Activated naive CD4-positive, alpha-beta T cell (primary cell): ENCODE data around the gene BCDIN3D.
"Not testable (repeated sequence)": the region's sequence is repeated elsewhere in the genome, so short reads cannot be mapped to it uniquely, and the experiment has no call there.

Experiments
- DNase-seq, 4 experiments: peaks; one replicate each; lab custom pipeline; 2025; lab: John Stamatoyannopoulos, UW

The BCDIN3D gene

DNA sequence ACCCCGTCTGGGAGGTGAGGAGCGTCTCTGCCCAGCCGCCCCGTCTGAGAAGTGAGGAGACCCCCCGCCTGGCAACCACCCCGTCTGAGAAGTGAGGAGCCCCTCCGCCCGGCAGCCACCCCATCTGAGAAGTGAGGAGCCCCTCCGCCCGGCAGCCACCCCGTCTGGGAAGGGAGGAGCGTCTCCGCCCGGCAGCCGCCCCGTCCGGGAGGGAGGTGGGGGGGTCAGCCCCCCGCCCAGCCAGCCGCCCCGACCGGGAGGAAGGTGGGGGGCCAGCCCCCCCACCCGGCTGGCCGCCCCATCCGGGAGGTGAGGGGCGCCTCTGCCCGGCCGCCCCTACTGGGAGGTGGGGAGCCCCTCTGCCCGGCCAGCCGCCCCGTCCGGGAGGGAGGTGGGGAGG is 18.0 kb upstream of the BCDIN3D start:
- not testable (repeated sequence) for DNase-seq

GRCh38 chr12:49855890-49856289 is 13.0 kb upstream of the BCDIN3D start:
- DNase-seq = not testable (repeated sequence)

GRCh38 chr12:49854976-49855375 is 12.1 kb upstream of the BCDIN3D start:
- no peak for DNase-seq

- DNase-seq = no peak
Measured at GRCh38 chr12:49853671-49854070, 10.8 kb upstream of the BCDIN3D start.

DNA sequence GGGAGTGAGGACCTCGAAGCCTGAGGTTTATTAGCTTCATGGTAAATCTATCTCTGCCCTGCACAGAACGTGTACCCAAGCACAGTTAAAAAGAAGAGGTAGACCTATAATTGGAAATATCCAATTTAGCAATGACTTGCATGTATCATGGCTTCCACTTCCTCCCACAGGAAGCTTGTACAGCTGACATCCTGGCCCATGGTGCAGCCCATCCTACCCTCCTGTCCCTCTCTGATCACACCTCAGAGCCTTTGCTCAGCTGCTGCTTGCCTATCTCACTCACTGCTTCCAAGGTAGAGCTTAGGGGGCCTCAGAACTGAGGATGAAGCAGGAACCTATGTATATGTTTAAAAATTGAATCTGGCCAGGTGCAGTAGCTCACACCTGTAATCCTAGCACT is 4.3 kb upstream of the BCDIN3D start:
- DNase-seq = no peak

DNA sequence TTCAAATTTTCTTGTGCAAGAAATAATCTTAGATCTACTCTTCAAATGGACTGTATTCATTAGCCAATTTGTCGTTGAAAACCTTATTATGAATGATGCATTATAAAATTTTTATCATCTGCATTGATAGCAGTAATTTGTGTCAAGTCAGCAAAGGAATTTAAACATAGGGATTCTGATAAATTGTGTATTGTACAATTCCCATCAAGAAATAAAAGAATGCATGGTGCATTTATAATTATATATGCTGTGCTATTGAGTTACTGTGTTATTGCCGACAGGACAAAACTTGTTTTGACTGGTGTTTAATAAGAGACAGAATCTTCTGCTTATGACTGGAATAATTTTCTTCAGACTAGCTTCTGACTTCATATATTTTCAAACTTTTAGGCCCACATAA is 3.1 kb upstream of the BCDIN3D start:
- DNase-seq = no peak

DNA sequence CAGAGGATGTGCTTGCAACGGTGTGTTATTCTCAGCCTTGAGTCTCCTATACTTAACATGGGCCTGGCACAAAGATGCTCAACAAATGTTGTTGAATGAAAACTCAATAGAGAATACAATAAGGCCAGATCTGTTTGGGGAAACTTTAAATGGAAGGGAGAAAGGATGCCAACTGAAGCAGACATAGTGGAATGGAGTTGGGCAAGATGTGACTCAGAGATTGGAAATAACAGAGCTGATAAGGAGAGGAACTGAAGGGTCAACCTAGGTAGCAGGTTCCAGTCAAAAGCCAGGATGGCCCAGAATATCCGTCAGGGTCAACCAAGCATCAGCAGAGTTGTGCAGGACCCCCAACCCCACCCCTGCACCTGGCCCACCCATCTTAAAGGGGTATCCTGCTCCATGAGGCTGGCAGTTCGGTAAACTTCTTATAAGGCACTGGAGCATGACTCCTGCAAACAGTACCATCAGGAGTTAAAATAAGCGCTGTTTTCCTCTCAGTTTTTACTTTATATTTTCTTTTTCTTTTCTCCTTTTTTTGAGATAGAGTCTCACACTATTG is 1.1 kb upstream of the BCDIN3D start:
- DNase-seq = no peak

GRCh38 chr12:49843411-49843810 is 505 bp upstream of the BCDIN3D start:
- no peak for DNase-seq

DNA sequence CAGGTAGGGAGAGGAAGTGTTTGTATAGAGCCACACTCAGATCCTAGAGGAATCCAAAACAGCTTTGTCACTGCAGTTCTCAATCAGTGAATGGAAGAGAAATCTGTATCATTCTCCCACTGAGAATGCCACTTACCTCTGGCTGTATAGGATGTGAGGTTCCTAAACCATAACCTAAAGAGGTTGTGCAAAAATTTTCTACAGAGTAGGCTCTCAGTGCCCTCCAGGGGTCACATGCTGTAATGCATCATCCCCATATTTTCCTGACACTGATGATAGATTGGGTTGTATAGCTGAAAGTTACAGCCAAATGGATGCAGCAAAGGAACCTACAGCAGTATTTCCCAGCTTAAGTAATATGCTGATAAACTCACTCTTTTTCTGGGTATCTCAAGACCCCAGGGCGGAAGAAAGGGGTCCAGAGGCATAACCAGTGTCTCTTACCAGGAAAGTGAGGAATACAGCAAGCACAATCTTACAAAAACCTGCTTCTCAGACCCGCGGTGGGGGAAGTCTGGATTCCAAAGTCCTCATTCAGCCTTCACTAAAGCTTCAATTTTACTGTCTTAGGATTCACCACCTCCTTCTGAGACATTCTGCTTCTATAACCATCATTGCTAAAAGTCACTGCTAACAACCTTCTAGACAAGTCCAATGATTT is 3.8 kb downstream of the BCDIN3D start:
- no peak for DNase-seq

GRCh38 chr12:49832836-49833421 is 10.0 kb downstream of the BCDIN3D start:
- no peak for DNase-seq

DNA sequence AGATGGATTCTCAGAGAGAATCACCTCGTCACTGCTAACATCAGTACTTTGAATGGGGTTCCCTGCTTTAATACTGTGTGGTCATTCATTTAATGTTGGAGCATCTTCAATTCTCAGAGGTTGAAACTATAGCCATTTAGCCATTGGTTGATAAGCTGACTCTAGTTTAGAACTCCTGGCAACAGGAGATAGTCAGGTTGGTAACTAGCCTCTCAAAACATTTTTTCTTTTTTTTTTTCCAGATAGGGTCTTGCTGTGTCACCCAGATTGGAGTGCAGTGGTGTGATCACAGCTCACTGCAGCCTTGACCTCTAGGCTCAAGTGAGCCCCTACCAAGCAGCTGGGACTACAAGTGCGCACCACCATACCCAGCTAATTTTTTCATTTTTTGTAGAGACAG is 11.2 kb downstream of the BCDIN3D start:
- DNase-seq = no peak

DNA sequence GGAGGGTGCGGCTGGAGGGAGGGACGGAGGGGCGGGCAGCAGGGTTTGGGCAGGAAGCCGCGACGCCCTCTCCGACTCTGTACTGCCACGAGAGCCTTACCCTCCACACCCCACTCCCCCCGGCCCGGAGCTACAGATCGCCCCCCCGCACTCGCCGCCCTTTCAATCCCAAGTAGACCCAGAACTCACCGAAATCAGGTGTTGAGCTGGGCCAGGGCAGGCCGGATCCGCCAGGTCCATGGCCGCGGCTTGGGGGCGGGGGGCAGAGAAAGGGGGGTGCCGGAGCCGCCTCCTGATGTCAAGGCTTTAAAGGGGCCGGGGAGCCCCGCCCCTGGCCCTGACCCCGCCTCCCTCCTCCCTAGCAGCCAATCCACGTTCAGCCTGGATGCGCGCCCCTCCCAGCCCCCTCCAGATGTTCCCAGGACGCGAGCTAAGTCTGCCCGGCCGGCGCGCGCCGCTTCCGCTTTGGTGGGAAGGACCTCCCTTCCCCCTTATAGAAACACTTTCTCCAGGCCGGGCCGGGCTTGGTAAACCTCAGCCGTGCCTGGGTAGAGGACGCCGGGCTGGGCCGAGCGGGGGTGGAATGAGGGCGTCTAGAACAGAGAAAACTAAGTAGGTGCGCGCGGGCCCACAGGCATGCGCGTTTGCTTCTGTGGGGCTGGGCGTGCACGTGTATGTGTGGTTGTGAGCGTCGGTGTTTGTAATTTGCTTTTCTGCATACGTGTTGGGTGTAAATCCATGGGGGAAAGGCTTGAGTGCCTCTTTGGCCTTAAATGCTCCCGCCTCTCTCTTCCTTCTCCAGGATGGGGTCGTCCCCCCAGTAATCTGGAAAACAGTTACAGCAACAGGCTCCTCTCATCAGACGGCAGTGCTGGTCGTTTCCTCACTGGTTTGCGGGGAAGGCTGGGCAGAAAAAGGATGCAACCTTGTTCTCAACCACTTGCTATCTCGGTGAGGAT is 14.5 kb downstream of the BCDIN3D start, which contains the start of gene NCKAP5L:
Gene NCKAP5L, minus strand, starts transcription at position 281 of the 959 bp plus-strand sequence. CDS start 24,369 bp downstream, outside the sequence.
- DNase-seq = peak; percentile 77 to 92 (median 86)

- DNase-seq = peak in 2 of 4 experiments; percentile 12 to 29
Measured at GRCh38 chr12:49827401-49828099, 15.4 kb downstream of the BCDIN3D start.

GRCh38 chr12:49827051-49827400 is 15.9 kb downstream of the BCDIN3D start:
- no peak for DNase-seq

- no peak for DNase-seq
Measured at GRCh38 chr12:49825971-49826421, 16.9 kb downstream of the BCDIN3D start.

DNA sequence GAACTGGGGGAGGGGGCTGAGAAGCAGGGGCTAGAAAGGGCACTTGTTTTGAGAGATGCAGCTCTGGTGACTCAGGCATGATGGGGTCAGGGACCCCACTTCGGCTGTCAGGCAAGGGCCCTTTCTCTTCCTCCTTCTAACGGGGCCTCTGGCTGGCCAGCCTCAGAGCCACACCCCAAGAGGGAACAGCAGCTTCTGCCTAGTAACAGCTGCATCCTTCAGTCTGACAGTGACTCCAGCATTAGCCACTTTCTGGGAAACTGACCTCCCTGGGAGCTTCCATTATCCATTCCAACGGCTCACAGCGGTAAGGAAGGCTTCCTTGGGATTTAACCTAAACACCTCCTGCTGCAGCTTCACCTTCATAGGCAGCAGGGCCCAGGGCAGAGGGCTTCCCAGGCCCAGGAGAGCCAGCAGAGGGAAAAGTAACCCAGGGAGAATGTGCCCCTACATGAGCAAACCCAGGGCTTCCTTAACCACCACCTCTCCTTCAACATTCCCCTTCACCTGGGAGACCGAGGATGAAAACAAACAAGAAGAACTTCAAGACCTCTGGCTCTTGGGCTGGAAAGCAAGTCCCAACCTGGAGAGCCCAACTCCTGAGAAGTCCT is 17.4 kb downstream of the BCDIN3D start:
- DNase-seq = no peak

DNA sequence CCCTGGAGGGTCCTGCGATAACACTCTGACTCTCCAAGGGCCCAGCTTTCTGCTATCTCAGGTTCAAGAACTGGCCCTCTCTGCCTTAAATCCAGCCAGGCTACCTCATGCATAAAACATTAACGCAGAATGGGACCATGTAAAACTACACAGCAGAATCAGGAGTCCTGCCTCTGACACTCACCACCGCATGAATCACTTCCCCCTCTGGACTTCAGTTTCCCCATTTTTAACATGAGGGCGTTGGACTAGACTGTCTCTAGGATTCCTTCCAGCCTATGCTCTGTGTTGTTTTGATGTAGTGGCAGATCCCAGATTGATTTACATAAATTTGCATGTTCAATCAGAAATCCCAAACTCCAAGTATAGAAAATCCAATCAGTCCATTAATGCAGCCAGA is 18.0 kb downstream of the BCDIN3D start:
- no peak for DNase-seq

DNA sequence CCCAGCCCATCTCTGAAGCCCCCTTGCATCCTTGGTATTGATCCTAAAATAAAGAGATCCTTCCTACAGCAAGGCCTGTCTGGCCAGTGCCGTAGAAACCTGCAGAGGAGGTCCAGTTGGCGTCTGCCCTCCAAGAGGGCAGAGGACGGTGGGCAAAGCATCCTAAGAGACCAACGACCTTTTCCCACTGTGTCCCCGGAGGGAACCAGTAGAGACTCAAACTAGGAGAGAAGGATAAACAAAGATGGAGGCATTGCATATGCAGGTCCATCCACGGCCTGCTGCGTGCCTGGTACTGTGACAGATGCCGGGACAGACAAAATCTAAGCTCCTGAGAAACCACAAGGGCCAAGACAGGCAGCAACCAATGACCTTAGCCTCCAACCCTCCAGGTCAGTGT is 18.5 kb downstream of the BCDIN3D start:
- no peak for DNase-seq

GRCh38 chr12:49823951-49824350 is 19.0 kb downstream of the BCDIN3D start:
- DNase-seq = no peak

- DNase-seq = no peak
Measured at GRCh38 chr12:49823350-49823749, 19.6 kb downstream of the BCDIN3D start.
